ENCODE data around the gene CELF1. TPM values are rescaled to one million over a fixed set of nuclear protein-coding genes. Genes with fewer than 3 reads are reported as not detected.

The CELF1 gene
- total and polyA plus RNA-seq, 9 of the 15 experiments (the other 6 are each of a cell fraction or from before 2014, with no cell fraction given), result 11.3 to 142 (median 77.4) TPM

DNA sequence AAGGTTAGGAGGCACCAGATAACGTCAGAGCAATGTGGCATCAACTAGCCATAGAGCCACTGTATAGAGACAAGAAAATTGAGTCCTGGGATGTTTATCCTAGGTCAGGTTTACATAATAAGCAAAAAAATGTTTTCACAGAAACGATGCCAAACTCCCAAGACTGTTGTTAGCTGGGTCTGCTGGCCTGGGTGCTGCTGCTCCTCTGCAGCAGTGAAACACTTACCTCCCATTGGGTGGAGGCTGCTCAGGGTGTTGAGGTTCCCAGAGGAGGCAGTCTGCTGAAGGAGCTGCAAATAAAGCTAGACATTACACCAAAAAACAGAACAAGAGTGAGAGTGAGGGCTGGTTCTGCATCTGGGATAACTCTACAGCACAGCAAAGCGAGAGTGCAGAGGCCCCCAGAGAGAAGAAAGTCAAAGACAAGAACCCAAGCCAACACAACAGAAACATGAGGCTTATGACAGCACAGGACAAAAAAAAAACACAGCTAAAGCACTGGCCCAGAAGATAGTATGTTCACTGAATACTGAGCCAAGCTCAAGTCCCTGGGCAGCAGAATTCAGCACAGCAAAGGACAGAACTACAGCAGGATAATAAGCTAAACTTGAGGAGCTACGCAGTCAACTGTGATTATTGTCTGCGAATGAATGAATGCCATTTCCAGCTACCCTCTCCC lies 74.1 kb downstream of the CELF1 start:
- FAIRE-seq, result no peak
- Histone ChIP-seq H3K79me2 (ENCODE audit: control insufficient read depth, insufficient read depth, low read length) (no peaks in the 10 kb centered on the region; the same call in 2 of the 3 replicates), H3K4me2 (ENCODE audit: insufficient read depth, low read length) (no peak overlapping the region), H3K4me1 (replicated peaks in 1 of 2; ENCODE audit: control insufficient read depth in 2 of 2, insufficient read depth in 2 of 2, low read length in 2 of 2) (peaks cover 0 to 11% of the 10 kb centered on the region in 2 experiments; a peak in 2 of 5 replicates), H3K27ac (ENCODE audit: extremely low read depth, low read depth, low read length) (no peak overlapping the region), H3K9me3 (replicated peaks; ENCODE audit: control insufficient read depth, insufficient read depth, low read depth, low read length) (no peaks in the 10 kb centered on the region), H3K9me1 (ENCODE audit: control insufficient read depth, insufficient read depth, low read length) (no peaks in the 10 kb centered on the region), H3K36me3 (ENCODE audit: control insufficient read depth, insufficient read depth, low read length) (peaks cover 95% of the 10 kb centered on the region), H3K9ac (ENCODE audit: insufficient read depth in 1 of 2, low read depth in 2 of 2, low read length in 2 of 2) (no peak overlapping the region), H4K20me1 (replicated peaks; ENCODE audit: control insufficient read depth, insufficient read depth, low read length) (no peaks in the 10 kb centered on the region), H2AFZ (ENCODE audit: low read depth, low read length) (no peak overlapping the region), H3K4me3 (no peak overlapping the region), H3K27me3 (ENCODE audit: control insufficient read depth in 2 of 2, insufficient read depth in 2 of 2, low read length in 2 of 2) (no peaks in the 10 kb centered on the region)
- ATAC-seq, result no peak
- TF ChIP-seq, protein P1, sequence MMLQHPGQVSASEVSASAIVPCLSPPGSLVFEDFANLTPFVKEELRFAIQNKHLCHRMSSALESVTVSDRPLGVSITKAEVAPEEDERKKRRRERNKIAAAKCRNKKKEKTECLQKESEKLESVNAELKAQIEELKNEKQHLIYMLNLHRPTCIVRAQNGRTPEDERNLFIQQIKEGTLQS (IDR thresholded peaks at IDR 0.05), result no peak
- TF ChIP-seq, protein P1 (CRISPR knock-in tag; conservative IDR thresholded peaks at IDR 0.05), result no peak
- TF ChIP-seq ZNF175 (CRISPR knock-in tag; IDR thresholded peaks at IDR 0.05; ENCODE audit: low read depth), result no peak
- no peak for TF ChIP-seq PREB (CRISPR knock-in tag; IDR thresholded peaks at IDR 0.05)
- TF ChIP-seq ELF1 (tag; IDR thresholded peaks at IDR 0.05), result no peak
- no peak for TF ChIP-seq EP300 (IDR thresholded peaks at IDR 0.05; ENCODE audit: low read length)
- TF ChIP-seq NR4A1 (CRISPR knock-in tag; IDR thresholded peaks at IDR 0.05), result no peak
- TF ChIP-seq NR4A1 (tag; IDR thresholded peaks at IDR 0.05), result no peak
- no peak for TF ChIP-seq CHD1 (IDR thresholded peaks at IDR 0.05; ENCODE audit: low read length)
- TF ChIP-seq CSDE1 (IDR thresholded peaks at IDR 0.05), result no peak
- TF ChIP-seq CREBBP (IDR thresholded peaks at IDR 0.05; ENCODE audit: low read depth, low read length), result no peak
- no peak for TF ChIP-seq SPI1 (IDR thresholded peaks at IDR 0.05; ENCODE audit: borderline replicate concordance, low read depth, low read length)
- no peak for TF ChIP-seq NCOA1 (IDR thresholded peaks at IDR 0.05; ENCODE audit: low read depth)
- no peak for TF ChIP-seq FUS (optimal IDR thresholded peaks at IDR 0.05; ENCODE audit: low read depth, low read length)
- TF ChIP-seq ETV5 (CRISPR knock-in tag; IDR thresholded peaks at IDR 0.05; ENCODE audit: low read depth), result no peak
- TF ChIP-seq SAFB (IDR thresholded peaks at IDR 0.05; ENCODE audit: borderline replicate concordance, low read depth, low read length), result no peak
- no peak for DNase-seq (ENCODE audit: extremely low read depth in 1 of 4, low spot score in 3 of 4)
- WGBS (ENCODE audit: insufficient coverage, low coverage, missing lambda C conversion rate), result 86% methylated on average over 5 of the region's 5 CpGs
- BruUV-seq (replicated peaks), result no TSS peak
- in situ Hi-C loops (cut with MboI), result no loop called here
- CTCF ChIA-PET (ENCODE audit: low intra/inter-chr PET ratio), result no interaction called here
- intact Hi-C loops (cut with micrococcal nuclease), result no loop called here
- POLR2A ChIA-PET, result interaction anchor here (0.8 to 1.1 kb wide), 5 partner anchors 9 to 92 kb away, joined by 3 to 7 read pairs (median 3); no protein-coding TSS in a partner anchor
